Activated CD8-positive, alpha-beta memory T cell treated with anti-CD3 and anti-CD28 coated beads for 36 hours (primary cell): ENCODE measurements around the gene FAM118B. TPM values are rescaled to one million over a fixed set of nuclear protein-coding genes. Genes with fewer than 3 reads are reported as not detected.

Source experiments
- CTCF ChIA-PET: fragments of 350-600 bp; sonication (Branson Sonifier 250); formaldehyde crosslinking; loops from one replicate; lab custom pipeline; 2021; ENCODE audit warnings: antibody characterized with exemption; lab: Charles Lee
- POLR2A ChIA-PET: fragments of 350-600 bp; sonication (Branson Sonifier 250); formaldehyde crosslinking; loops from one replicate; lab custom pipeline; 2021; ENCODE audit warnings: antibody characterized with exemption; lab: Charles Lee
- total RNA-seq, 2 experiments: library from RNA; stranded (reverse); gene quantifications; one replicate each; pipeline ENCODE4 v1.2.3, GENCODE V29; 2021

The FAM118B gene
- total RNA-seq, 2 experiments from 2014 or later = 16.0 to 17.5 TPM

- POLR2A ChIA-PET = interaction anchor here (1.0 kb wide), 1 partner anchor 15 kb away, joined by 3 read pairs; no protein-coding TSS in a partner anchor
- CTCF ChIA-PET = interaction anchor here (0.6 to 1.6 kb wide), 3 partner anchors 150 to 294 kb away, joined by 3 read pairs; no protein-coding TSS in a partner anchor
Observed at GRCh38 chr11:126290887-126291286, 79.3 kb downstream of the FAM118B start.

- CTCF ChIA-PET = interaction anchor here (1.5 kb wide), 1 partner anchor 40 kb away, joined by 3 read pairs; no protein-coding TSS in a partner anchor
Observed at GRCh38 chr11:126293726-126294125, 82.1 kb downstream of the FAM118B start.

GRCh38 chr11:126297004-126297403 is 85.4 kb downstream of the FAM118B start:
- ChIA-PET CTCF (no interaction called here), POLR2A (no interaction called here)

More at GRCh38 chr11:126293726-126294125, 82.1 kb downstream of the FAM118B start:
- POLR2A ChIA-PET = no interaction called here

GRCh38 chr11:126303623-126304456 is 92.3 kb downstream of the FAM118B start, which contains the start of gene DCPS:
Gene DCPS (plus strand): TSS chr11:126304060. CDS start chr11:126304081, 21 bp downstream.
- ChIA-PET POLR2A (interaction anchor here (0.9 to 1.2 kb wide), 4 partner anchors 14 to 50 kb away, joined by 3 to 8 read pairs (median 4); no protein-coding TSS in a partner anchor), CTCF (interaction anchor here (1.0 kb wide), 1 partner anchor 17 kb away, joined by 3 read pairs; no protein-coding TSS in a partner anchor)

DNA sequence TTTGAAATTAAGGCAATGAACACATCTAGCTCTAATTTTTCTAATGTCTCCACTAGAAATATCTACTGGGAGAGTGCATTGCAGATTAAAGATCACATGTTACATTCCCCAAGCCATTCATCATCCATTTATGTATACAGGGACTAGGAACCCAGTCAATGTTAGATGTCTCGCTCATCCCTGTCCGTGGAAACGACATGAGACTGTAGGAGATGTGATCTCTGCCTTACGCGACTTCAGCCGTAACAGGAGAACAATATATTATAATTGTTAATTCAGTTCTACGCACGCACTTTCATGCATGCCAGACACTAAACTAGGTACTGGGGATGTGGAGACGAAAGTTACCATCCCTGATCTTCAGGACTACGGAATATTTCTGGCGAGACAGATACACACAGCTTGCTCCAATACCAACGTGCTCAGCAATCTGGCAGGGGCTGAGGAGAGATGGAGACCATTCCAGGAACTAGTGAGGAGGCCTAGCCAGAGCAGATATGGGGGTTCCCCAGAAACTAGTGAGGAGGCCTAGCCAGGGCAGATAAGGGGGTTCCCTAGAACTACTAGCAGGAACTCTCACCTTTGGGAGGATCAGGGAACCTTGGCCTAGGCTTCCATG is 93.0 kb downstream of the FAM118B start:
- POLR2A ChIA-PET = interaction anchor here (0.9 to 1.2 kb wide), 4 partner anchors 13 to 49 kb away, joined by 3 to 8 read pairs (median 4); no protein-coding TSS in a partner anchor
- CTCF ChIA-PET = interaction anchor here (1.0 kb wide), 1 partner anchor 17 kb away, joined by 3 read pairs; no protein-coding TSS in a partner anchor

GRCh38 chr11:126305699-126306098 is 94.1 kb downstream of the FAM118B start:
- ChIA-PET CTCF (interaction anchor here (0.7 kb wide), 1 partner anchor 11 kb away, joined by 3 read pairs; no protein-coding TSS in a partner anchor), POLR2A (interaction anchor here (1.2 kb wide), 1 partner anchor 15 kb away, joined by 3 read pairs; no protein-coding TSS in a partner anchor)

- POLR2A ChIA-PET = no interaction called here
- CTCF ChIA-PET = interaction anchor here (0.5 to 0.6 kb wide), 2 partner anchors 14 to 80 kb away, joined by 3 to 4 read pairs; no protein-coding TSS in a partner anchor
Observed at GRCh38 chr11:126307706-126308105, 96.1 kb downstream of the FAM118B start.

DNA sequence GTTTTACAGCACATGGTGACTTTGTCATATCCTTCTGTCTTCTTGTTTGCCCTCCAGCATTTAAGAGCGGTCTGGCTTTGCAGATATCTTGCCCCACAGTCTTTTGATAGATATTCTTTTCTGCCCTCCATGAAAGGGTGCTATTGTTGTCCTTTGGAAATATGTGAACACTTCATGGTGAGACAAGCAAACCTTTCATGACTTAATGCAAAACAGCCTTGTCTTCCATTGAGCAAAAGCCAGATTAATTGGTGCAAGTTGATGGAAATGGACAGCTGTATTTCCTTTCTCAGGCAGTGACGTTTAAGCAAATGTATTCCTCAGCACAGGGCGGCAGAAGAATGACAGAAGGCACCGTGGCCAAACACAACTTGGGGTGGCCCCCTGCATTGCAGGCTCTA is 96.7 kb downstream of the FAM118B start:
- CTCF ChIA-PET = no interaction called here
- POLR2A ChIA-PET = no interaction called here

DNA sequence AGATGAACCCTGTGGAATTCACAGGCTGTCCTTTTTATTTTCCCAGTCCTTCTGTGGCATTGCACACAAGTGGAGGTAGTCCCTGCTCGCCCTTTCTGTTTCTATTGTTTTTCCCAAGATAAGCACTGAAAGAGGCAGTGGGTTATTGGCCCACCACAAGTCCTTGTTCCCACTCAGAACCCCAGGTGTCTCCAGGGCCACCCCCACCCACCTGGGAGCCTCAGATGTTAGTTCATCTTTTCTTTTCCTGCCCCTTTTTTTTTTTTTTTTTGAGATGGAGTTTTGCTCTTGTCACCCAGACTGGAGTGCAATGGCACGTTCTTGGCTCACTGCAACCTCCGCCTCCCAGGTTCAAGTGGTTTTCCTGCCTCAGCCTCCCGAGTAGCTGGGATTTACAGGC is 97.2 kb downstream of the FAM118B start:
- CTCF ChIA-PET = interaction anchor here (0.7 kb wide), 1 partner anchor 171 kb away, joined by 3 read pairs; no protein-coding TSS in a partner anchor
- POLR2A ChIA-PET = interaction anchor here (0.7 kb wide), 1 partner anchor 111 kb away, joined by 5 read pairs; no protein-coding TSS in a partner anchor

- CTCF ChIA-PET = interaction anchor here (0.7 to 2.3 kb wide), 17 partner anchors 11 to 175 kb away, joined by 3 to 16 read pairs (median 3); partner anchors contain the start of gene ST3GAL4
- POLR2A ChIA-PET = interaction anchor here (0.6 kb wide), 1 partner anchor 32 kb away, joined by 3 read pairs; no protein-coding TSS in a partner anchor
Observed at GRCh38 chr11:126310200-126310991, 98.8 kb downstream of the FAM118B start.

- ChIA-PET CTCF (interaction anchor here (0.7 to 2.3 kb wide), 16 partner anchors 10 to 174 kb away, joined by 3 to 16 read pairs (median 4); partner anchors contain the start of gene ST3GAL4), POLR2A (no interaction called here)
Observed at GRCh38 chr11:126310992-126311310, 99.4 kb downstream of the FAM118B start.

DNA sequence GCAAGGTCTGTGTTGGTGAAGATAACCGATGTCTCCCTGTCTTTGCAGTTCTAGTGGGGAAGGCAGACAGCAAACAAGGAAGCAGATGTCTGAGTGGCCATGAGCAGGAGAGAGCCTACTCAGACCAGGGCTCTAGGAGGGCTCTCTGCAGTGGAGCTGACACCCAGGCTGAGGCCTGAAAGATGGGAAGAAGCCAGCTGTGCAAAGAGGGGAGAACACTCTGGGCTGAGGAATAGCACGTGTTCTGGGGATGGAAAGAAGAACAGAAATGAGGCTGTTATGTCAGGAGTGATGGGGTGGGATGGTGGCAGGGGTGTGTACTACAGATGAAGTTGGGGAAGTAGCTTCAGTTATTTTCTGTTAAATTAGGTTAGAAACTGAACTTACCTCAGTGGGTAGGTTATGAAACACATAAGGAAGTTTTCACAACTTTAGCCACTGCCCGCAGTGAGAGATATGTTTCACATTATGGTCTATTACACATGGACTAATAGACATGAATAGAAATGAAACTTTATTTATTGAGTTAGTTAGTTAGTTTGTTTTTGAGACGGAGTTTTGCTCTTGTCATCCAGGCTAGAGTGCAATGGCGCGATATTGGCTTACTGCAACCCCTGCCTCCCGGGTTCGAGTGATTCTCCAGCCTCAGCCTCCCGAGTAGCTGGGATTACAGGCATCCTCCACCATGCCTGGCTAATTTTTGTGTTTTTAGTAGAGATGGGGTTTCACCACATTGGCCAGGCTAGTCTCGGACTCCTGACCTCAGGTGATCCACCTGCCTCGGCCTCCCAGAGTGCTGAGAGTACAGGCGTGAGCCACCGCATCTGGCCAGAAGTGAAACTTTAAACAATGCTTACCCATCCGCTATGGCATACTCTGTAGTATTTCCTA is 100.1 kb downstream of the FAM118B start:
- CTCF ChIA-PET = interaction anchor here (0.6 to 2.3 kb wide), 13 partner anchors 10 to 169 kb away, joined by 3 to 16 read pairs (median 4); partner anchors contain the start of gene ST3GAL4
- POLR2A ChIA-PET = no interaction called here

Other genes starting within 250 kb of the FAM118B start
- 1 to 10 TPM; 2.3 TPM for gene CDON, start 148.9 kb upstream of the FAM118B start, total RNA-seq
- 10 to 100 TPM; 46.9 to 49.3 TPM for gene RPUSD4, start 132 bp upstream of the FAM118B start, total RNA-seq
- gene SRPRA, start 57.1 kb downstream of the FAM118B start, total RNA-seq = 100 to 1,000 TPM; 160 to 167 TPM
- 10 to 100 TPM; 49.2 to 51.6 TPM for gene FOXRED1, start 57.4 kb downstream of the FAM118B start, total RNA-seq
- gene TIRAP, start 71.3 kb downstream of the FAM118B start, total RNA-seq = 10 to 100 TPM in 1 of 2 experiments, 1 to 10 TPM in 1; 9.8 to 10.1 TPM
- 10 to 100 TPM; 39.2 to 39.3 TPM for gene DCPS, start 92.3 kb downstream of the FAM118B start, total RNA-seq
- 10 to 100 TPM; 13.6 to 13.9 TPM for gene ST3GAL4, start 143.9 kb downstream of the FAM118B start, total RNA-seq